SK-N-SH treated with all-trans-retinoic acid at 6 μM for 48 hours (cell line): ENCODE results near the gene MAMSTR.

ENCODE experiments used
- CSRNP3 ChIP-seq: fragments of 250-450 bp; sonication (Bioruptor Pico); IDR thresholded peaks from 2 replicates; pipeline ENCODE4 v1.5.1; 2021; ENCODE audit warnings: mild to moderate bottlenecking, moderate library complexity
- OSR1 ChIP-seq: fragments of 250-450 bp; sonication (Bioruptor Pico); IDR thresholded peaks from 2 replicates; pipeline ENCODE4 v1.8.0; 2022; ENCODE audit warnings: moderate library complexity, mild to moderate bottlenecking, inconsistent platforms
- TSHZ2 ChIP-seq: fragments of 250-450 bp; sonication (Bioruptor Pico); IDR thresholded peaks from 2 replicates; pipeline ENCODE4 v1.5.0; 2020; ENCODE audit warnings: mild to moderate bottlenecking, moderate library complexity
- ZFP3 ChIP-seq: fragments of 250-450 bp; sonication (Bioruptor Pico); IDR thresholded peaks from 2 replicates; pipeline ENCODE4 v1.5.0; 2020; ENCODE audit warnings: mild to moderate bottlenecking, moderate library complexity

GRCh38 chr19:48740164-48740972 lies 20.8 kb upstream of the MAMSTR start, which contains the start of gene RASIP1:
- TF ChIP-seq TSHZ2 (CRISPR knock-in tag) (no peak), OSR1 (CRISPR knock-in tag) (no peak), ZFP3 (CRISPR knock-in tag) (no peak), CSRNP3 (CRISPR knock-in tag) (no peak)
